Measurements from ENCODE around the gene PBX4.

Gene PBX4

DNA sequence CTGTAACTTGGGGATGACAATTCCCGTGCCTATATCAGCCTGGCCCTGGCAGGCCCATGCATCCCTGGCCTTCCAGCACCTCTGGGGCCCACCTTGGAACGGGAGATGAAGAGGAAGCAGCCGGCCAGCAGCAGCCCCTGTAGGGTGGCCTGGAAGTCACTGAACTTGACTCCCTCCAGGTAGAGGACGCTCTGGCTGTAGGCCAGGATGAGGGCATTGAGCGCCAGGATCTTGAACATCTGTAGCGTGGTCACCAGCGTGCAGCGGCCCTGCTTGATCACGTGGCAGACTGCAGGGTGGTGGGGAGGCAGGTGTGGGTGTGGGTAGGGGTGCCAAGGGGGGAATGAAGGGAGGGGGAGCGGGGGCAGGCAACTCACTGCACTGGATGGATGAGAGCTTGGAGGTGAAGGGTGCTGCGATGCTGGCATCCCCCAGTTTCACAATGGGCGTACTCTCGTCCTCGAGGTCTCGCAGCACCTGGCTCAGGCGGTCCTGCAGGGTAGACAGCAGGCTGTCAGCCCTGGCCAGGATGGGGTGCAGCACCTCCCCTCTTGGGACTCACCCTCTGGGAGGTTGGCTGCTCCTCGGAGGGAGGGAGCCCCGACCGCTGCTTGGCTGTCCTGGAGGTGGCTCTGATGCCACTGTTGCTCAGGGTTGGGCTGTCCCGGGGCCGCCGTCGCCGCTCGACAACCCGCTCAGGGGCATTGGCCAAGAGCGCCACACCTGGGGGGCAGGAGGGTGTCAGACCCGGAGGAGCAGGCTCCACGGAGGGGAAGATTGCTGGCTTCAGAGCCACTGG, 28.7 kb upstream of the PBX4 start:
- DNase-seq = no peak

GRCh38 chr19:19645233-19645870, 26.9 kb upstream of the PBX4 start:
- DNase-seq = no peak

DNA sequence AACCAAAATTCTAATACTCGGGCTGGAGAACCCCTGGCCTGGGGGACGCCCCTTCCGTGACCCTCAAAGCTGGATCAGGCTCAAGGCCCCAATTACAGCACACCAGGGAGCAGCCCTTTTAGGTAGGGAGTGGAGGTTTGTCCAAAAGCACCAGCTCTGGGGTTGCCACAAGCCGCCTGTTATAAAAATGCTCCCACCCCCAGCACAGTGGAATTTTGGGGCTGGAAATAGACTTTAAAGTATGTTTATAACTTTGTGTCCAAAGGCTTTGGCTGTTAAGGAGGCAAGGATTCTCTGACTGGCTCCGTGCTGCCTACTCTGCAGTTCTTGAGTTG, 25.5 kb upstream of the PBX4 start:
- no peak for DNase-seq

DNA sequence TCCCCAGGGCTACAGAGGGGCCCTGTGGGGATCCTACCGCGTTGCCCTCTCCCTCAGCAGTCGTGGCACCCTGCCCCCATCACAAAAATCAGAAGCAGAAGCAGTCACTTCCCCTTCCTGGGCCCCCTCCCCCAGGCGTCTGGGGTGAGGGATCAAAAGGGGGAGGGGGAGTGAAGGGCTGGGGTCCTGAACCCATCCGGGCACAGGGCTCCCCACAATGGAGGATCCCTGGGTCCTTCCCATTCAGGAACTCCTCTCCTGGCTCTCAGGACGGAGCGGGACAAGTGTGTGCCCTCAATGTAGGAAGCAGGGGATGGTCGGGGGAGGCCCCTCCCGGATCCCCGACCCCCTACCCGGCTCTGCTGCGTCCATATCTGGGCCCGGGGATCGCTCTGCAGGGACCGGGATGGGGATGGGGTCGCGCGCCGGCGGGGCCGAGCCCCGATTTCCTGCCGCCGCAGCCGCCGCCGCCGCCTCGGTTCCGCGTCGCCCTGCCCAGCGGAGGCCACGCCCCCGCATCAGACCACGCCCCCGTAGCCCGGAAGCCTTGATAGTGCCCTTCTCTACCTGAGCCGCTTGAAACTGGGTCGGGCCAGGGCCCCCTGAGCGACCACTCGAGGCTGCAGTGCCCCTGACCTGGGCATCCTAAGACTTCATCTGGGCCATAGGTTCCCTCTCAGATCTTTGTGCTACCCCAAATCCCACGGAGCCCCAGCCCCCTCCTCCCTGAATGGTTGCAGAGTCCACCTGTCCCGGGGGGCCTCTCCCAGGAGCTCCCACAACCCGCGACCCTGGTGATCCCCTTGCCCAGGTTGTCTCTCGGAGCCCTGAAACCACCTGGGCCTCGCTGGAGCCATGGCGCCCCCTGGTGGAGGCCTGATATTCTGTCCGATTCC, 24.9 kb upstream of the PBX4 start, which contains the start of gene GMIP:
GMIP (minus strand) TSS at position 500 of the 896 bp plus-strand sequence; CDS start at position 372, 128 bp downstream.
- peak; percentile 83 for DNase-seq

DNA sequence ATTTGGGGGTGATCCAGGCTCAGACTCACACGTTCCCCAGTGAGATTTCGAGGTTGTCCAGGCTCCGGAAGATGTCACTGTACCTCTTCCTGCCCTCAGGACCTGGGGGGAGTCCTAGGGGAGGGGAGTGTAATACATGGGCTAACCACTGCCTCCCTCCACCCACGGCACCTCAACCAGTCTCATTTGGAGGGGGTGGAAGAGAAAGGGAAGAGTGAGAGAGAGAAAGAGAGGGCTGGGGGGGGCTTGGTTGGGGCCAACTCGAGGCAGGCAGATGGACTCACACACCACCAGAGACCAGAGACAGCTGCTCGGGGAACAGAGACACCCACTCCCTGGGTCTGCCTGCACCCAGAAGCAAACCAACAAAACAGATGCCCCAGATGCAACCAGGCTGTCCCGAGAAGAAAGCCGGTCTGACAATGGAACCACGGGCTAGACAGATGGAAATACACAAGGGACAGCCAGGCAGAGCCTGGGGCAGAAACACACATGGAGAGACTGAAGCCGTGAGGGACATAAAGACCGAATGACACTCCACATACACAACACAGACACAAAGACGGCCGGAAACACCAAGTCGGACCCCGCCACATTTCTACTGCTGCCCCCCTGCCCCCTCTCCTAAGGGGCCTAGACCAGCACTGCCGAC, 24.1 kb upstream of the PBX4 start:
- no peak for DNase-seq

DNA sequence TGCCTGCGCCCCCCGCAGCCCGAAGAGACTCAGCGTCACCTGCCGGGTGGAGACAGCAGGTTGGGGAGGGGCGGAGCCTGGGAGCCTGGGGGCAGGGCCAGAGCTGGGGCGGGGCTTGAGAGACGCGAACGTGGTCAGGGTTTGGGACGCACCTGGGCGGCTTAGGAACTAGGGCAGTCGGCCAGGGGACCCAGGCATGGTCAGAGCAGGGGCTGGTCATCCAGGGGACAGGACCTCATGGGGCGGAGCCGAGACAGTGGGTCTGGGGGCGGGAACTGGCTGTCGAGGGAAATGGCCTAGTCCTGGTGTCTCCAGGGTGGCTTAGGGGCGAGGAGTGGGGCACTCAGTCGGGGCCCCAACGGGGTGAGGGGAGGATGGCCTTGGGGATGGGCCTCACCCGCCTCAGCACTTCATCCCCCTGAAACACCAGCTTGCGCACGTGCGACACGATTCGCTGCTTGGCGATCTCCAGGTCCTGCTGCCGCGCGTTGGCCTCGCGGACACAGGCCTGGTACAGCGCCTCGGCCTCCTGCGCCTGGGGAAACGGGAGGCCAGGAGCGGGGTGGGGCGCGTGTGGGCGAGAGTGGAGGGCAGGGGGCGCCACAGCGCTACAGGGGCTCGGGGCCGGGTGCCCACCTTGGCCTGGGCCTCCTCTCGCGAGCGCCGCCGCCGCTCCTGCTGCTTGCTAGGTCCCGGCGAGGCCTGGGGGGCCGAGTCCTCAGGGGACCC, 19.2 kb upstream of the PBX4 start:
- no peak for DNase-seq

DNA sequence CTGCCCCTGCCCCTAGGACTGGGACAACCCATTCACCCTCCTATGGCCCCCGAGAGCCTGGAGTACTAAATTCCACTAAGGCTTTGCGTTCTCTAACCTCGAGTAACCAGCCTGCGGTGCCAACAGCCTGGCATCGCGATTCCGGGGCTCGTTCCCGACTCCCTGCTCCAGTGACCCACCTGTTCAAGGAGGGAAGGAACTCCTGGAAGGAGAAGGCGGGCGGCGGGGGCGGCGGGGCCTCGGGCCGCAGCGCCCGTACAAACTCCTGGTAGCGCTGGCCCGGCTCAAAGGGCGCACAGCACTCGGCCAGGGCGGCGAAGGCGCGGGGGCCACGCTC, 18.7 kb upstream of the PBX4 start:
- no peak for DNase-seq

GRCh38 chr19:19636573-19637185, 18.2 kb upstream of the PBX4 start:
- DNase-seq = no peak

GRCh38 chr19:19635313-19635702, 16.8 kb upstream of the PBX4 start:
- no peak for DNase-seq

DNA sequence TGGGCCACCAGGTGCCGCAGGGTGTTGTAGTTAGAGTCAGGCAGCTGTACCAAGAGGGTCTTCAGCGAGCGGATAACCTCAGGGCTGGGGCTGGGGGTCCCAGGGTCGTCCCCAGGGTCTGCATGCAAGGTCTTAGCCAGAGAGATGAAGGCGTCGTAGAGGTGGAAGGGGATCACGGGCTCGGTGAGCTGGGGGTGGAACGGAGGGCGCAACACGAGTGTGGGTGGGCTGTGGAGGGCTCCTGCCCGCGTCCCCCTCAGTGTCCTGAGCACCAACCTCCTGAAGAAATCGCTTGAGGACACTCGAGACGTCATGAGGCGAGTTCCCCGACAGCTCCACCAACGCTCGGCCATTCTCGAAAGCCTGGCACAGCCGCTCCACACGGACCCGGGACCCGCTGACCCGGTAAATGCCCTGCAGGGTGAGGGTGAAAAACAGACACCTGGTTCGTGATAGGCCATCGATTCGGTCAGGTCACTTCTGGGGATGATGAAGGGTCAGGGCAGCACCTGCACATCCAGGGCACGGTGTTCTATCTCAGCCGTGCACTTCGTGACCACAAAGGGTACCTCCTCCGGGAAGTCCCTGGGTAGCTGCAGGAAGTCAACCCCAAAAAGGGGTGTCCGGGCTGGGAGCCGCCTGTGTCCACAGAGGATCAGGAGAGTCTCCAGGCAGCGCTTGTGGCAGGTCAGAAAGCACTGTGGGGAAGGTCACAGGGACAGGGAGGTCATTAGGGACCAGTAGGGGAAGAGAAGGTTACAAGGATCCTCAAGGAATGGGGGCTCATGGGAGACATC, 16.2 kb upstream of the PBX4 start:
- DNase-seq = no peak

- no peak for DNase-seq
Measured at GRCh38 chr19:19633711-19634515, 15.4 kb upstream of the PBX4 start.

DNA sequence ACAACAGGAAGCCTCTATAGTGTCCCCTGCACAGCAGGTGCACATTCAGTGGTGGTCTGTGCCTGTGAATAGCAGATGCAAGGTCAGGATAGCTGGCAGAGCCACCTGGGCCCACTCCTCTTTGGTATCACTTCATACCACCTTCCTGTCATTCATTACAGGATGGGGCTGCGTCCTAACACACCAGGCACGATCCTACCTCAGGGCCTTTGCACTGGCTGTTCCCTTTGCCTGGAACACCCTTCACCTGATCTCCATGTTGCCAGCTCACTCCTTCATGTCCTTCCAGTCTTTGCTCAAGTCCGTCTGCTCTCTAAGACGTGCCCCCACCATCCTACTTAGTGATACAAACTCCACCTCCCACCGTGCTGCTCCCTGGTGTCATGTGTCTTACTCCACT, 14.2 kb upstream of the PBX4 start:
- no peak for DNase-seq

DNA sequence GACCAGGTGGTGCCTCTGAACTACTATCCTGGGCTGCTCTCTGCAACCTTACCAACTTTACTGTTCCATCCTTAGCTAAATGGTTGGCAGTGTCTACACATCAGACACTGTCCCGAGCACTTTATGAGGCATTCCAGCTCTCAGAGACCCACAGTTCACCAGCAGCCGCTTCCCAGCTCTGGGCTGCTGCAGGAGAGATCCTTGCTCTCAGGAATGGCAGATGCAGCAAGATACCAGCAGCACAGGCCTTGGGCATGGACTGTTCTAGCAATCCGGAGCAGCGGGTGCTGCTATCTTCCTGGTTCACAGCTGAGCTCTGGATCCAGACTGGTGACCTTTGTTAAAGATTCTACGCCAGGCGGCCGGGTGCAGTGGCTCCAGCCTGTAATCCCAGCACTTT, 12.9 kb upstream of the PBX4 start:
- no peak for DNase-seq

DNA sequence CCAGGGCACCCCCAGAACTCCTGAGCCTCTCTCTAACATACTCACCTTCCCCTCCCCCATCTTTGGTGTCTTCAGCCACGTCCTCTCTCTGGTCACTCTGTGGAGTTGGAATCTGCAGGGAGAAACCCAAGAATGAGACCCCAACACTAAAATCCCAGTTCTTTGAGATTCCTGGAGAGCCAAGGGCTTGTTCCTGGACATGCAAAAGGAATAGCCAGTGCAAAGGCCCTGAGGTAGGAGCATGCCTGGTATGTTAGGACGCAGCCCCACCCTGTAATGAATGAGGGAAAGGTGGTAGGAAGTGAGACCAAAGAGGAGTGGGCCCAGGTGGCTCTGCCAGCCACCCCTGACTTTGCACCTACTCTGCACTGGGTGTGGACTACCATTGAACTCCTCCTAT, 11.9 kb upstream of the PBX4 start:
- DNase-seq = no peak

DNA sequence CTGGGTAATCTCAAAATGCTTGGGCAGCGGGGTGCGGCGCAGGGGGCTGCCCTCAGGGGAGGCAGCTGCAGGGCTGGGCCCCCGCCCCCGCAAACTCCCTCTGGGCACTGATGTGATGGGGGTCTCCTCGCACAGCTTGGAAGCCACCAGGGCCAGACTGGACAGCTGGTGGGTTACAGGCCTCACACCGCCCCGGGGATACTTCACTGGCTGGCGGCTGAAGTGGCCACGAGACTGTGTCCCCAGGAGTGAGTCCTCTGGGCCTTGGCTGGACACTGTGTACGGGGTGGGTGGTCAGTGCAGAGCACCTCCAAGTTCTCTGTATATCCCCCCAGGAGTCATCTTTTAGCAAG, 11.6 kb upstream of the PBX4 start:
- DNase-seq = no peak

DNA sequence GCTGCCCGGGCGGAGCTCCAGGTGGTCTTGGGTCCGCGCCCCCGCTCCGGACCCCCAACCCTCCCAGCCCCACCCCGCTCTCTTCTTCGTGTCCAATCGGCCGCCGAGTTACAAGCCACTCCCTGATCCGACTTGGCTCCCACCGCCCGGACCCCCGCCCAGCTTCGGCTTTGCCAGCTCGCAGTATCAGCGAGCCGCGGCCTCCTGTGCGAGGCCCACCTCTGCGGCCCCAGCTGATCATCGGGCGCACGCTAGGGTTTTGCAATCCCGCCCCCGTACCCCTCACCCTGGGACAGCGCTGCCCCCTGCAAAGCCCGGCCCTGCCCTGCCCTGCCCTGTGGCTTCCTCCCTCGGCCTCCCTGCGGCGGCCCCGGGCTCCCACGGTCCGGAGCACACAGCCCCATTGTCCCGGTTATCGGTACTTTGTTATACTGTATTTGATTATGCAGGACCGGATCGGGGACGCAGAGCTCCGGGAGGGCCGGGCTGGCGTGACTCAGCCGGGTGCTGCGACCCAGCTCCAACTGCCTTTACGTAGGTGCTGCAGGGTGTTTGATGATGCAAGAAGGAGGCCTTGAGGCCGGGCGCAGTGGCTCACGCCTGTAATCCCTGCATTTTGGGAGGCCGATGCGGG, 10.1 kb upstream of the PBX4 start:
- DNase-seq = peak; percentile 90

DNA sequence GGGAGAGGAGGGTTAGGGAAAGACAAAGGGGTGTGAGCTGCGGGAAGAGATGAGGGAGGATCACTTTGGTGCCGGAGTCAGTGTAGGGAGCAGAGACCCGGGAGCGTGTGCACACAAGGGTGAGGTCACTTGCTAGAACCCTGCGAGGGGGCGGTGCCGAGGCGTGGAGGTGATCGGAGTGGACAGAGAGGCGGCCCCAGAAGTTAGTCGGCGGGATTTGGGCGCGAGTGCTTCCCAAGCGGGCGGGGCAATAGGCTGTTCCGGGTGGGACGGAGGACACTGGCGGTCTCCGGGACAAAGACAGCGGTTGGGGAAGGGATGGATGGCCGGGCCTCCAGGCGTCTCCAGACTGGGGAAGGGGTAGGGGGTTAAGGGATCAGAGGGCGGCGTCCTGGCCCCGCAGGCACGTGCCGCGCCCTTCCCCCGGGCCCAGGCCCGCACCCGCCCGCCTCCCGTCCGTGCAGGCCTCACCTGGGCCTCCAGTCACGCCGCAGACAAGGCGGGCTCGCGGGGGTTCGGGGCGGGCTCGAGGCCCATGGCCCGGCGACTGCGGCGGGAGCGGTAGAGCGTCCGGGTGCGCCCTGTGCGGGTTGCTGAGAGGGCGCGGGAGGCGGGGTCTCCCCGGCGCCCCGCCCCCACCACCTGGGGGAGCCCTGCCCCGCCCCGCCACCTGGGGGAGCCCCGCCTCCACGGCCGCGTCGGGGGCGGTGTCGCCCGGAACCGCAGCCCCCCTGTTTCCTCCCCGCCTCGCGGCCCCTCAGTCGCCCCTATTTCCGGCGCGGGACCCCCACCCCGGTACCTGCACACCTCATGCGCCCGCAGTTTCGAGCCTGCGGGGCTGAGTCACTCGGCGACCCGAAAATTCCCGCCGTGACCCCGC, 9.4 kb upstream of the PBX4 start, which contains the start of gene LPAR2:
LPAR2 (minus strand) TSS at position 600 of the 880 bp plus-strand sequence. CDS start 945 bp downstream, outside the sequence.
- DNase-seq = peak; percentile 83
